H1 (cell line): ENCODE results near the gene CA10. TPM values are rescaled to one million over a fixed set of nuclear protein-coding genes. Genes with fewer than 3 reads are reported as not detected.

Source experiments
- CTCF ChIA-PET: fragments of 300-600 bp; sonication (Branson Sonifier 250); formaldehyde crosslinking; loops from one replicate; lab custom pipeline; 2021; ENCODE audit not compliant: partially characterized antibody; lab: Charles Lee
- POLR2A ChIA-PET: fragments of 300-600 bp; sonication (Branson Sonifier 250); formaldehyde crosslinking; loops from one replicate; lab custom pipeline; 2021; ENCODE audit warnings: inconsistent platforms; ENCODE audit not compliant: partially characterized antibody; lab: Charles Lee
- DNase-seq, 2 experiments: peaks; one replicate each; pipeline versions ENCODE4 v3.0.0 to v3.0.0-alpha.2; 2010 to 2022; ENCODE audit warnings: low spot score in 2 of 2, low read depth in 1 of 2, mixed read lengths in 1 of 2
- FAIRE-seq: peaks from 2 replicates; lab custom pipeline; 2011; peaks lifted over from hg19 to GRCh38; lab: Jason Lieb, UNC
- H2AFZ ChIP-seq: 2 replicates; pipeline ENCODE4 v1.8.1; 2012; ENCODE audit warnings: low read length, inconsistent platforms
- H2AK5ac ChIP-seq: 2 replicates; pipeline ENCODE4 v1.6.1; 2013; ENCODE audit warnings: low read depth, low read length
- H2BK120ac ChIP-seq: replicated peaks from 2 replicates; pipeline ENCODE3; 2013; ENCODE audit warnings: low read depth, low read length, inconsistent platforms
- H2BK12ac ChIP-seq: 2 replicates; pipeline ENCODE4 v1.6.1; 2013; ENCODE audit warnings: low read depth, low read length
- H2BK15ac ChIP-seq: 2 replicates; pipeline ENCODE4 v1.6.1; 2013; ENCODE audit warnings: low read length
- H2BK20ac ChIP-seq: 2 replicates; pipeline ENCODE4 v1.6.1; 2013; ENCODE audit warnings: low read length
- H2BK5ac ChIP-seq: 2 replicates; pipeline ENCODE4 v1.6.1; 2013; ENCODE audit warnings: low read depth, low read length
- H3K14ac ChIP-seq: 2 replicates; pipeline ENCODE4 v1.6.1; 2013; ENCODE audit warnings: inconsistent platforms; ENCODE audit not compliant: insufficient read length
- H3K18ac ChIP-seq: 2 replicates; pipeline ENCODE4 v1.6.1; 2013; ENCODE audit warnings: low read length; ENCODE audit errors: extremely low read depth
- H3K23ac ChIP-seq: 2 replicates; pipeline ENCODE4 v1.6.1; 2013; ENCODE audit warnings: inconsistent platforms; ENCODE audit not compliant: insufficient read length
- H3K23me2 ChIP-seq: 2 replicates; pipeline ENCODE4 v1.6.1; 2013; ENCODE audit warnings: low read depth, low read length
- H3K27ac ChIP-seq: 2 replicates; pipeline ENCODE4 v1.6.1; 2011; ENCODE audit warnings: low read depth, low read length, inconsistent platforms
- H3K27me3 ChIP-seq, 4 experiments: replicated peaks in 1 of 4; 1 replicate in 1 of 4; 2 replicates in 3 of 4; pipeline versions ENCODE4 v1.6.1 to v1.8.1; 2011 to 2013; ENCODE audit warnings: low read length in 3 of 4, mild to moderate bottlenecking in 3 of 4, inconsistent platforms in 2 of 4, mixed read lengths in 2 of 4, moderate library complexity in 1 of 4; ENCODE audit not compliant: control insufficient read depth in 3 of 4, insufficient read depth in 3 of 4; ENCODE audit errors: extremely low read depth in 1 of 4
- H3K36me3 ChIP-seq, 4 experiments: 2 replicates each; pipeline versions ENCODE4 v1.6.1 to v1.8.1; 2011 to 2013; ENCODE audit warnings: mild to moderate bottlenecking in 4 of 4, low read length in 3 of 4, moderate library complexity in 2 of 4, control low read depth in 1 of 4, inconsistent platforms in 1 of 4; ENCODE audit not compliant: insufficient read depth in 4 of 4, control insufficient read depth in 2 of 4
- H3K4ac ChIP-seq: replicated peaks from 2 replicates; pipeline ENCODE3; 2013; ENCODE audit warnings: low read length, low read depth, mixed read lengths, inconsistent platforms; ENCODE audit not compliant: insufficient read length
- H3K4me1 ChIP-seq, 4 experiments: replicated peaks in 1 of 4; 1 replicate in 1 of 4; 2 replicates in 3 of 4; pipeline versions ENCODE4 v1.6.1 to v1.8.1; 2011 to 2013; ENCODE audit warnings: low read length in 3 of 4, inconsistent platforms in 2 of 4, mixed read lengths in 1 of 4; ENCODE audit not compliant: insufficient read depth in 4 of 4, control insufficient read depth in 3 of 4
- H3K4me2 ChIP-seq, 2 experiments: 2 replicates each; pipeline versions ENCODE4 v1.6.1 to v1.8.1; 2011 to 2013; ENCODE audit warnings: low read depth in 2 of 2, low read length in 2 of 2, control low read depth in 1 of 2, inconsistent platforms in 1 of 2, mild to moderate bottlenecking in 1 of 2; ENCODE audit not compliant: insufficient read depth in 1 of 2
- H3K4me3 ChIP-seq, 4 experiments: fragments of 200-600, 300-600 bp in 1 of 4; sonication (generic), shearing (Covaris generic), sonication (Bioruptor Twin) in 1 of 4; 2 replicates each; pipeline versions ENCODE4 v1.5.1 to v1.8.1; 2011 to 2016; ENCODE audit warnings: low read length in 4 of 4, low read depth in 3 of 4, control low read depth in 2 of 4, inconsistent platforms in 2 of 4, mild to moderate bottlenecking in 2 of 4, mixed read lengths in 1 of 4, moderate library complexity in 1 of 4; ENCODE audit not compliant: insufficient read depth in 2 of 4; ENCODE audit errors: extremely low read depth in 1 of 4
- H3K56ac ChIP-seq: replicated peaks from 2 replicates; pipeline ENCODE3; 2013; ENCODE audit warnings: low read depth, mild to moderate bottlenecking, mixed read lengths, low read length, inconsistent platforms; ENCODE audit not compliant: insufficient read length
- H3K79me1 ChIP-seq: 2 replicates; pipeline ENCODE4 v1.6.1; 2013; ENCODE audit warnings: low read depth, low read length, control low read depth
- H3K79me2 ChIP-seq, 2 experiments: 2 replicates each; pipeline versions ENCODE4 v1.6.1 to v1.8.1; 2012 to 2013; ENCODE audit warnings: low read length in 2 of 2, mild to moderate bottlenecking in 2 of 2, inconsistent platforms in 1 of 2; ENCODE audit not compliant: insufficient read depth in 2 of 2, control insufficient read depth in 1 of 2
- H3K9ac ChIP-seq, 4 experiments: replicated peaks in 1 of 4; 1 replicate in 1 of 4; 2 replicates in 3 of 4; pipeline versions ENCODE4 v1.6.1 to v1.8.1; 2011 to 2013; ENCODE audit warnings: low read depth in 3 of 4, low read length in 3 of 4, control low read depth in 2 of 4, mild to moderate bottlenecking in 2 of 4, moderate library complexity in 2 of 4, inconsistent platforms in 1 of 4; ENCODE audit errors: extremely low read depth in 1 of 4
- H3K9me3 ChIP-seq, 2 experiments: 2 replicates each; pipeline versions ENCODE4 v1.6.1 to v1.8.1; 2012 to 2013; ENCODE audit warnings: mild to moderate bottlenecking in 2 of 2, moderate library complexity in 2 of 2, control low read depth in 1 of 2, inconsistent platforms in 1 of 2, low read depth in 1 of 2, low read length in 1 of 2, mixed read lengths in 1 of 2; ENCODE audit not compliant: insufficient read depth in 2 of 2
- H4K20me1 ChIP-seq, 2 experiments: replicated peaks in 1 of 2; 2 replicates each; pipeline versions ENCODE3 to v1.8.1; 2011 to 2013; ENCODE audit warnings: inconsistent platforms in 2 of 2, low read length in 2 of 2, mild to moderate bottlenecking in 1 of 2; ENCODE audit not compliant: insufficient read depth in 2 of 2, control insufficient read depth in 1 of 2
- H4K5ac ChIP-seq: 2 replicates; pipeline ENCODE4 v1.6.1; 2013; ENCODE audit warnings: low read length, low read depth, mixed read lengths, inconsistent platforms; ENCODE audit not compliant: insufficient read length
- H4K8ac ChIP-seq: 2 replicates; pipeline ENCODE4 v1.8.0; 2013; ENCODE audit warnings: mild to moderate bottlenecking, moderate library complexity, low read length, inconsistent platforms; ENCODE audit not compliant: insufficient read depth; ENCODE audit errors: extremely low read depth
- H4K91ac ChIP-seq: replicated peaks from 2 replicates; pipeline ENCODE3; 2013; ENCODE audit warnings: low read length, mixed read lengths, inconsistent platforms; ENCODE audit not compliant: insufficient read length
- BACH1 ChIP-seq: IDR thresholded peaks from 2 replicates; pipeline ENCODE4 v1.6.1; 2012; ENCODE audit warnings: low read length, improper control_type of control experiment
- CTBP2 ChIP-seq: IDR thresholded peaks from 2 replicates; pipeline ENCODE4 v1.7.0; 2011; ENCODE audit warnings: borderline replicate concordance, mild to moderate bottlenecking, moderate library complexity, mixed read lengths, low read length; ENCODE audit not compliant: insufficient read depth, insufficient read length
- NANOG ChIP-seq: IDR thresholded peaks from 2 replicates; pipeline ENCODE4 v1.6.1; 2011; ENCODE audit warnings: low read length, low read depth, mild to moderate bottlenecking, inconsistent platforms; ENCODE audit not compliant: insufficient read depth, poor library complexity, severe bottlenecking
- SAP30 ChIP-seq: fragments of 300-600 bp; sonication (generic); IDR thresholded peaks from 2 replicates; pipeline ENCODE4 v1.7.1; 2012; ENCODE audit warnings: low read length, moderate library complexity, mild to moderate bottlenecking, inconsistent platforms; ENCODE audit not compliant: insufficient read depth, insufficient replicate concordance
- SIX5 ChIP-seq: IDR thresholded peaks from 2 replicates; pipeline ENCODE4 v1.6.1; 2011; ENCODE audit warnings: mild to moderate bottlenecking, low read depth, low read length
- ZNF274 ChIP-seq: IDR thresholded peaks from 2 replicates; pipeline ENCODE4 v1.7.0; 2012; ENCODE audit warnings: low read length, borderline replicate concordance; ENCODE audit errors: extremely low read depth
- WGBS, 2 experiments: shearing (Covaris generic) in 1 of 2; methylation state at CpG; one replicate each; pipeline versions ENCODE4 v1.1.6 to v1.1.7; 2013 to 2015; ENCODE audit warnings: low lambda C conversion rate in 2 of 2, mixed read lengths in 2 of 2, inconsistent platforms in 1 of 2, low coverage in 1 of 2, missing lambda C conversion rate in 1 of 2; ENCODE audit not compliant: insufficient replicate concordance in 2 of 2, insufficient coverage in 1 of 2, insufficient read length in 1 of 2; ENCODE audit errors: extremely low coverage in 1 of 2, missing lambda C conversion rate in 1 of 2; 5-methylcytosine and 5-hydroxymethylcytosine counted together
- polyA plus RNA-seq, 7 experiments: library from polyadenylated mRNA; depleted of rRNA in 3 of 7; stranded (reverse) in 5 of 7; unstranded in 2 of 7; fragments of >200 nt in 5 of 7; fragments of 200-250 nt in 2 of 7; gene quantifications; 1 replicate in 5 of 7; 2 replicates in 1 of 7; 4 replicates in 1 of 7; pipeline versions ENCODE4 v1.2.1 to v1.2.3, GENCODE V29; 2011 to 2013; ENCODE audit warnings: missing spikeins in 2 of 7, mixed read lengths in 2 of 7
- total RNA-seq: library from RNA; stranded (reverse); fragmentation: NEBNext Ultra II Directional; extraction: Animal tissue kit (Norgen Biotek cat#: 25700); gene quantifications from 2 replicates; pipeline ENCODE4 v1.2.1, GENCODE V29; 2021
- TF ChIP-seq, protein P1 (sequence below): IDR thresholded peaks from 2 replicates; pipeline ENCODE4 v1.6.1; 2012; ENCODE audit warnings: low read length, inconsistent platforms

CA10 gene
- total and polyA plus RNA-seq, 2 of the 8 experiments (the other 6 are each of a cell fraction or from before 2014, with no cell fraction given): 0.60 to 0.63 TPM

DNA sequence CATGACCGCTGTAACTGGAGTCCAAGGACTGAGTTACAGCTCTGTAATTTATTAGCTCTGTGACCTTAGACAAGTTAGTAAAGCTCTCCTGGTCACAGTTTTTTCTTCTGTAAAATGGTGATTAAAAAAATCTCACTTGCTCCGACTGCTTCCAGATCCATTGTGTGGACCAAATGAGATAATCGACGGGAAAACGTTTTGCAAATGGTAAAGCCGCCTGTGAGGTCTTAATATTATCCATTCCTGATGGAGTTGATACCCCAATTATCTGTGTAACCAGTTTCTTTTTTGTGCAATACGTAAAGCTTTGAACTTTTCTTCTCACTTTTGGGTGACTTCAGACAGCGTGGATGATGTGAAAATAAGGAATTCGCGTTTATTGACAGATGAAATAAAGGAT, 475.2 kb downstream of the CA10 start:
- TF ChIP-seq BACH1: no peak
- TF ChIP-seq, protein P1, sequence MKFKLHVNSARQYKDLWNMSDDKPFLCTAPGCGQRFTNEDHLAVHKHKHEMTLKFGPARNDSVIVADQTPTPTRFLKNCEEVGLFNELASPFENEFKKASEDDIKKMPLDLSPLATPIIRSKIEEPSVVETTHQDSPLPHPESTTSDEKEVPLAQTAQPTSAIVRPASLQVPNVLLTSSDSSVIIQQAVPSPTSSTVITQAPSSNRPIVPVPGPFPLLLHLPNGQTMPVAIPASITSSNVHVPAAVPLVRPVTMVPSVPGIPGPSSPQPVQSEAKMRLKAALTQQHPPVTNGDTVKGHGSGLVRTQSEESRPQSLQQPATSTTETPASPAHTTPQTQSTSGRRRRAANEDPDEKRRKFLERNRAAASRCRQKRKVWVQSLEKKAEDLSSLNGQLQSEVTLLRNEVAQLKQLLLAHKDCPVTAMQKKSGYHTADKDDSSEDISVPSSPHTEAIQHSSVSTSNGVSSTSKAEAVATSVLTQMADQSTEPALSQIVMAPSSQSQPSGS: no peak
- no peak for TF ChIP-seq SIX5
- TF ChIP-seq NANOG: no peak
- no peak for TF ChIP-seq CTBP2
- TF ChIP-seq SAP30: no peak
- no peak for TF ChIP-seq ZNF274
- Histone ChIP-seq H3K18ac (no peak overlapping the region), H4K91ac (no peak overlapping the region), H3K4ac (no peak overlapping the region), H3K36me3 (no peaks in the 10 kb centered on the region), H2AFZ (no peak overlapping the region), H3K27me3 (no peaks in the 10 kb centered on the region), H2BK5ac (no peak overlapping the region), H2BK12ac (no peak overlapping the region), H4K5ac (no peak overlapping the region), H3K4me2 (no peak overlapping the region), H3K4me1 (peaks cover 0 to 5% (median 2%) of the 10 kb centered on the region in 4 experiments; a peak in 4 of 7 replicates), H3K79me2 (no peaks in the 10 kb centered on the region), H4K20me1 (no peaks in the 10 kb centered on the region), H3K27ac (no peak overlapping the region), H3K79me1 (no peaks in the 10 kb centered on the region), H3K9ac (no peak overlapping the region), H2AK5ac (no peak overlapping the region), H3K9me3 (no peaks in the 10 kb centered on the region), H3K14ac (no peak overlapping the region), H3K23ac (no peak overlapping the region), H3K56ac (no peak overlapping the region), H3K23me2 (no peaks in the 10 kb centered on the region), H3K4me3 (no peak overlapping the region), H2BK120ac (no peak overlapping the region), H2BK15ac (no peak overlapping the region), H4K8ac (no peak overlapping the region), H2BK20ac (no peak overlapping the region)
- DNase-seq: no peak
- ChIA-PET CTCF (no interaction called here), POLR2A (no interaction called here)
- FAIRE-seq: no peak
- WGBS, 2 experiments: 90% methylated on average over 10 of the region's 10 CpGs; no CpG with 5 or more reads in 1 of the 2 experiments
